ES-I3 (cell line): ENCODE data around the gene TARS2.
A peak's percentile ranks its signal among the peaks of the same experiment; 100 is the strongest.

Experiments used
- H3K36me3 ChIP-seq: 2 replicates; pipeline ENCODE4 v1.6.1; 2013; ENCODE audit warnings: mild to moderate bottlenecking, low read length, control low read depth, moderate library complexity; ENCODE audit not compliant: insufficient read depth
- H3K4me1 ChIP-seq: 2 replicates; pipeline ENCODE4 v1.6.1; 2013; ENCODE audit warnings: mild to moderate bottlenecking, control low read depth, low read length; ENCODE audit not compliant: insufficient read depth
- H3K9ac ChIP-seq: 2 replicates; pipeline ENCODE4 v1.6.1; 2013; ENCODE audit warnings: low read depth, mild to moderate bottlenecking, low read length, moderate library complexity
- H3K9me3 ChIP-seq: 2 replicates; pipeline ENCODE4 v1.6.1; 2013; ENCODE audit warnings: mild to moderate bottlenecking, low read length, moderate library complexity; ENCODE audit not compliant: control insufficient read depth, insufficient read depth

TARS2 gene

DNA sequence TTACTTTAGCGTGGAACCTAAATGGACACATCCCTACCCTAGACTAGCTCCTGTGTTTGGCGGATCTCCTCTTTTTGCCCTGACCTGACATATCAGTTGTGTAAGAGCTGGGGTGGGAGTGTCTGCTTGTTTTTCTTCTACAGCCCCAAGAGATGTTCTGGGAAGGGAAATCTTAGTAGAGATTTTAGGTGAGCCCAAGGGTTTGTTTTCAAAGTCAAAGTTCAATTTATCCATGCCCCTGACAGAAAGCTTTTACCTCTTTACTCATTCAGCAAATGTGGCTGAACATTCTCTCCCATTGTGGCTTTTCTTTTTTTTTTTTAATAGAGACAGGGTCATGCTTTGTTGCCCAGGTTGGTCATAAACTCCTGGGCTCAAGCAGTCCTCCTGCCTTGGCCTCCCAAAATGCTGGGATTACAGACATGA is 7.3 kb upstream of the TARS2 start:
- H3K4me1 ChIP-seq: no peaks in the 10 kb centered on the region
- no peaks in the 10 kb centered on the region for H3K36me3 ChIP-seq
- no peak overlapping the region for H3K9ac ChIP-seq
- no peaks in the 10 kb centered on the region for H3K9me3 ChIP-seq

DNA sequence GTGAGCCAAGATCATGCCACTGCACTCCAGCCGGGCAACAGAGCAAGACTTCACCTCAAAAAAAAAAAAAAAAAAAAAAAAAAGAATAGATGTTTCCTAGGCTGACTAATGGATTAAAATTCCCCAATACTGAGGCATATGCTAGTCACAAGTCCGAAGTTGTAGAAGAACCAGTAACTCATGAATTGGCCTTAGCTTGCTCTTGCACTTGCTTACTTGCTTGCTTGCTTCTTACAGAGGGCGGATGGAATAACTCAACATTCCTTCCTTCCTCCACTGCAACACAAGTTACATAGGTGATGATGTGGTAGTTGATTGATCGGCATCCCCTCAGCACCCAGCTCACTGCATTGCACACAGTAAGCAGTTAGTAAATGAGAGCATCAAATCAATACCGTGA is 2.8 kb upstream of the TARS2 start:
- peaks cover 9% of the 10 kb centered on the region for H3K36me3 ChIP-seq
- H3K4me1 ChIP-seq: no peaks in the 10 kb centered on the region
- H3K9me3 ChIP-seq: no peaks in the 10 kb centered on the region
- H3K9ac ChIP-seq: no peak overlapping the region

DNA sequence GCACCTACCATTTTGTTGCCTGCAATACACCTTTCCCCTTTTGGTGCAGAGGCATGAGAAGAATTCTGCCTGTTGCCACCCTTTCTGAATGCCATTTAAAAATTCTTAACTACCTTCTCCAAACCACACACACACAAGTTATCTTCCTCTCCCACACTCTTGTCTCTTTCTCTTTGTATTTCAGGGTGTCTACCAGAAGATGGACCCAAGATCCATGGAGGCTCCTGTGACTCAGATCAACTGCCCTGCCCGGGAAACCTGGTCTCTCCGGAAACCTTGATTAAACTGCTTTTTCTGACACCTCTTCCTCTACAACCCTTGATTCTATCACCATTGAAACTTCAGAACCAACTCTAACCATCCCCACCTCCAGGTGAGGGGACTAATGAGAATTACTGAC is 2.4 kb upstream of the TARS2 start:
- H3K9me3 ChIP-seq: no peaks in the 10 kb centered on the region
- peaks cover 9% of the 10 kb centered on the region for H3K36me3 ChIP-seq
- H3K4me1 ChIP-seq: no peaks in the 10 kb centered on the region
- no peak overlapping the region for H3K9ac ChIP-seq

DNA sequence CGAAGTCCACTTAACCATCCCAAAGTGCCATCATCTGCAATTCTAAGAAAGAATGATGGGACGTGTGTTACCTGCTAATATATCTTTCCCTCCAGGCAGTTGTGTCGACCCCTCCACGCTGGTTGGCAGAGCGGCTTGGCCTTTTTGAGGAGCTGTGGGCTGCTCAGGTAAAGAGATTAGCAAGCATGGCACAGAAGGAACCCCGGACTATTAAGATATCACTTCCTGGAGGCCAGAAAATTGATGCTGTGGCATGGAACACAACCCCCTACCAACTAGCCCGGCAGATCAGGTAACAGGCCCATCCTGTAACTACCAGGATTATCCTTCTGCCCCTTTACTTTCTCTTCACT is 520 bp downstream of the TARS2 start:
- Histone ChIP-seq H3K9ac (peak overlapping the region; percentile 68), H3K9me3 (no peaks in the 10 kb centered on the region), H3K36me3 (peaks cover 22% of the 10 kb centered on the region), H3K4me1 (no peaks in the 10 kb centered on the region)

DNA sequence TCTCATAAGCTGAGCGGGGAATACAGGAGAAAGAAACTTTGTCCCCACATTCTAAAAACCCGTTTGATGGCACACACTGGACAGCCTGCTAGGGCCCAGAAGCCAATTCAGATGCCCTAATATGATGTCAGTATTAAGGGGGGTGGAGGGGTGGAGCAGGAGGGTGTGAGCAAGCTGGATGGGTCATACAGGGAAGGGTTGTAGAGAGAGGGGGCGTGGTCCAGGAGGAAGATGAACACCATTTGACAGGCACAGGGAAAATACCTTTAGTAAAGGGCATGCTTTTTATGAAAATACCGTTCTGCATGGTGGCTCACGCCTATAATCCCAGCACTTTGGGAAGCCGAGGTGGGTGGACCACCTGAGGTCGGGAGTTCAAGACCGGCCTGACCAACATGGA is 6.0 kb downstream of the TARS2 start:
- H3K4me1 ChIP-seq: no peaks in the 10 kb centered on the region
- H3K36me3 ChIP-seq: peaks cover 29% of the 10 kb centered on the region
- no peaks in the 10 kb centered on the region for H3K9me3 ChIP-seq
- H3K9ac ChIP-seq: no peak overlapping the region

DNA sequence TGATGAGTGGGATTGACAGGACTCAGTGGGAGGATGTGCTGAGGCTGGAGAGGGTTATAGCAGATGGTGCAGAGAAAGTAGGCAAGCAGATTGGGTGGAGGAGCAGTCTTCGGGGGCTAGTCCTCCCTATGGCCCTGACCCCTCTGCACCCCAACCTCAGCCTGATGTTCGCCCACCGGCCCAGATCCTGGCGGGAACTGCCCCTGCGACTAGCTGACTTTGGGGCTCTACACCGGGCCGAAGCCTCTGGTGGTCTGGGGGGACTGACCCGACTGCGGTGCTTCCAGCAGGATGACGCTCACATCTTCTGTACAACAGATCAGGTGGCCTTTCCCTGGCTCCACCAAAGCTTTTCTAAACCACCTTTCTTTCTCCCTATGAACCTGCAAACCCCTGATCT is 11.1 kb downstream of the TARS2 start:
- no peak overlapping the region for H3K9ac ChIP-seq
- no peaks in the 10 kb centered on the region for H3K4me1 ChIP-seq
- H3K36me3 ChIP-seq: peaks cover 19% of the 10 kb centered on the region
- no peaks in the 10 kb centered on the region for H3K9me3 ChIP-seq

DNA sequence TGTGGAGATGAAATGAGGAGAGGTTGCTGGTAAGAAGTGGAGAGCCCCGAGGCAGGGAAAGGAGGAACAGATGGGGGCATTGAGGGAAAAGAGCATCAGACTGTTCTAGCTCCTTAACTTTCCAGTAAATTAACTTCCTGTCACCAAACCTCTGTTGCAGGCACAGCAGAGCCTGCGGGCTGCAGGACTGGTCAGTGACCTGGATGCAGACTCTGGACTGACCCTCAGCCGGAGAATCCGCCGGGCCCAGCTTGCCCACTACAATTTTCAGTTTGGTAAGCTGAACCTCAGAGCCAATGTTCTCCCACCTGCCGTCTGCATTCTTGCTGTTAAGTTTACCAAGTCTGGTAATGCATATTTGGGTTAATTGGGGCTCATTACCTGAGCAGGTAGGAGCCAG is 18.2 kb downstream of the TARS2 start:
- H3K9me3 ChIP-seq: no peaks in the 10 kb centered on the region
- H3K36me3 ChIP-seq: peaks cover 12% of the 10 kb centered on the region; the same call in 1 of the 2 replicates
- no peak overlapping the region for H3K9ac ChIP-seq
- H3K4me1 ChIP-seq: peaks cover 15% of the 10 kb centered on the region

DNA sequence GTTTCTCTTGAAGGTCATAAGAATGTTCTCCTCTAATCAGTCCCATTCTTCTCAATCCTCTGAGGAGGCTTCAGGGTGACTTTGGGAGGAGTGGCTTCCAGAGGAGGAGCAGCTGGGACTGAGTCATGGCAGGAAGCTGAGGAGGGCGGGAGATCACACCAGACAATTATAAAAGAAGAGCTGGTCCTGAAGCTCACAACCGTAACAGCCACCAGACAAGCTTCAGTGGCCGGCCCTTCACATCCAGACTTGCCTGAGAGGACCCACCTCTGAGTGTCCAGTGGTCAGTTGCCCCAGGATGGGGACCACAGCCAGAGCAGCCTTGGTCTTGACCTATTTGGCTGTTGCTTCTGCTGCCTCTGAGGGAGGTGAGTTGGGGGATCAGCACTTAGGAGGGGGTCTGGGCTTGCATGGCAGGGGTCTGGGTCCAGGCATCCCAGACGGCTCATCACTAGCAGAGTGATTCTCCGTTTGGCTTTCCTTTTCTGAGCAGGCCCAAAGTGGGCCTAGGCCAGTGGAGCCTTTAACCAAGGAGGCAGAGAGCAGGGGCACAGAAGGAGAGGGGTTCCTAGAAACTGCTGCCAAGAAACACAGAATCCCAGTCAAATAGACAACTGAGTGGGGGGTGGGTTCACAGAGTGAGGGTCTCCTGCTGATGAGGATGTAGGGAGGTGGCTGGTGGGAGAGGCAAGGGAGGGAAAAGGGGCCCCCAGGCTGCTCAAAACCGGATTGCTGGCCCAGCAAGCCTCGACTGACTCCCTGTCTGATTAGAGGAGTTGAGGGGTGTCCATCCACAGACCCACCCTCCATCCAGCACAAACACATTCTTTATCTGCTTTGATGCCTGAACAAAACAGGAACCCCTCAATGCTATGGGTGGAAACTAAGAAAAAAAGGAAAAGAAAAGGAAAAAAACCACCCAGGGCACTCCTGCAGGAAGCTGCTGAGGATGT is 21.0 kb downstream of the TARS2 start, which contains the start of gene ECM1:
Gene ECM1, plus strand, starts transcription at position 198 of the 953 bp plus-strand sequence. Its CDS starts 101 bp downstream, at position 299.
- Histone ChIP-seq H3K9me3 (no peaks in the 10 kb centered on the region), H3K9ac (no peak within 1 kb of the TSS; the same call in 1 of the 2 replicates), H3K36me3 (peaks cover 8% of the 10 kb centered on the region; the same call in 1 of the 2 replicates), H3K4me1 (peaks cover 15% of the 10 kb centered on the region)

DNA sequence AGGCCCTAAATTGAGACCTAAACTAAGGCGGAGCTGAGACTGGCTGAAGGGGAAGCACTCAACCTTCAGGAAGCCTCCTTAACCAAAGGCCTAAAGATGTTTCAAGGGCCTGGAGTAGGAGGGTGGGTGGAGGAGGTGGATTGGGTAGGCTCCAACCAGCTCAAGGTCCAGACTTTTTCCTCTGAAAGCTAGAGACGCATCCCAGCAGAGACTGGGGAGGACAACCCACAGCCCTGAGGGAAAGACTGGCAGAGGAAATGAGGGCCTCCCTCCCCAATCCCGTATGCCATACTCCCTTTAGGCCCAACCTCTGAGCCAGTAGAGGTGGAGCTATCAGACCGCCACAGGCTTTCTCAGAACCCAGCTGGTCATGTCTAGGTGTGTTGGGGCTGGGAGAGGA is 21.8 kb downstream of the TARS2 start:
- Histone ChIP-seq H3K4me1 (peaks cover 15% of the 10 kb centered on the region), H3K9me3 (no peaks in the 10 kb centered on the region), H3K36me3 (peaks cover 8% of the 10 kb centered on the region; the same call in 1 of the 2 replicates), H3K9ac (no peak overlapping the region)

DNA sequence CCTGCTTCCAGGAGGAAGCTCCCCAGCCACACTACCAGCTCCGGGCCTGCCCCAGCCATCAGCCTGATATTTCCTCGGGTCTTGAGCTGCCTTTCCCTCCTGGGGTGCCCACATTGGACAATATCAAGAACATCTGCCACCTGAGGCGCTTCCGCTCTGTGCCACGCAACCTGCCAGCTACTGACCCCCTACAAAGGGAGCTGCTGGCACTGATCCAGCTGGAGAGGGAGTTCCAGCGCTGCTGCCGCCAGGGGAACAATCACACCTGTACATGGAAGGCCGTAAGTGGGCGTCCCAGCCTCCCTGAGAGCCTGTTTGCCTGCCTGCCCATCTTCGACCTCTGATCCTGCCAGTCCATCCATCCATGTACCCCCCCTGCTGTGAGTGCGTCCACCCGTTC is 24.3 kb downstream of the TARS2 start:
- H3K9me3 ChIP-seq: no peaks in the 10 kb centered on the region
- H3K36me3 ChIP-seq: no peaks in the 10 kb centered on the region
- peaks cover 15% of the 10 kb centered on the region for H3K4me1 ChIP-seq
- H3K9ac ChIP-seq: no peak overlapping the region

DNA sequence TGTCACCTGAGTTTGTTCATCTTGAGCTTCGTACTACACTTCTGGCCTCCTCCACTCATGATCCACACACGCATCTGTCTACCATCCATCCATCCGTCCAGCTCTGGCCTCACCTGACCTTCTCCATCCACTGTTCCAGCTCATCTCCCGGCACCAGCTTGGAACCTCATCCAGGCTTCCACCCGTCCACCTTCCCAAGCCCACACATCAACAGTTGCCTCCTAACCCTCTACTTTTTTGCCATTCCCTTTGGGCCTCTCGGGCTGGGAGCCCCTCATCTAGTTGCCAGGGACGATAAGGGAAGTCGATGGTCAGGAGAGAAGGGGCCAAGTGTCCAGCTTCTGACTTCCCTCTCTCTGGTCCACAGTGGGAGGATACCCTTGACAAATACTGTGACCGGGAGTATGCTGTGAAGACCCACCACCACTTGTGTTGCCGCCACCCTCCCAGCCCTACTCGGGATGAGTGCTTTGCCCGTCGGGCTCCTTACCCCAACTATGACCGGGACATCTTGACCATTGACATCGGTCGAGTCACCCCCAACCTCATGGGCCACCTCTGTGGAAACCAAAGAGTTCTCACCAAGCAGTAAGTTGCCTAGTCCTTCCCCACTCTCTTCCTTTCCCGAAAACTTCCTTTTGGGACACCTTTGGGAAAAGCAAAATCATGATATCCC is 24.9 kb downstream of the TARS2 start:
- Histone ChIP-seq H3K36me3 (no peaks in the 10 kb centered on the region), H3K4me1 (peaks cover 15% of the 10 kb centered on the region)

DNA sequence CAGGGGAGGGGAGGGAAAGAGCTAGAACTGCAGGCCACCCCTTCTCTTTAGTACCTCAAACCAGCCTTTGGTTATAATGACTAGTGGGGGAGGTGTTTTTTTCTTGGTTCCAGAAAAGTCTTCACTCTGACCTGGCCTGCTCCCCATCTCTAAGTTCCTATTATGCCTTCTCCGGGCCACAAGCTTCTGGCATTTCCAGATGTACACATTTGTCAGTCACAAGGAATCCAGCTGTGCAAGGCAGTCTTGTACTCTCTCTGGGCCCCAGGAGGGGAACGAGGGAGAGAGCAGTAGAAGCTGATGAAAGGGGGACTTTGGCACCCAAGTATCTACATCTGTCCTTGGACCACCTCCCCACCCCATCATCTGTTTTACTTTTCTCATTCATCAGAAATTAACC is 25.6 kb downstream of the TARS2 start:
- H3K4me1 ChIP-seq: peaks cover 10% of the 10 kb centered on the region; the same call in 1 of the 2 replicates
- H3K9me3 ChIP-seq: no peaks in the 10 kb centered on the region
- H3K36me3 ChIP-seq: no peaks in the 10 kb centered on the region
- H3K9ac ChIP-seq: no peak overlapping the region

More for the DNA sequence above, 24.9 kb downstream of the TARS2 start:
- H3K9ac ChIP-seq: no peak overlapping the region
- H3K9me3 ChIP-seq: no peaks in the 10 kb centered on the region

DNA sequence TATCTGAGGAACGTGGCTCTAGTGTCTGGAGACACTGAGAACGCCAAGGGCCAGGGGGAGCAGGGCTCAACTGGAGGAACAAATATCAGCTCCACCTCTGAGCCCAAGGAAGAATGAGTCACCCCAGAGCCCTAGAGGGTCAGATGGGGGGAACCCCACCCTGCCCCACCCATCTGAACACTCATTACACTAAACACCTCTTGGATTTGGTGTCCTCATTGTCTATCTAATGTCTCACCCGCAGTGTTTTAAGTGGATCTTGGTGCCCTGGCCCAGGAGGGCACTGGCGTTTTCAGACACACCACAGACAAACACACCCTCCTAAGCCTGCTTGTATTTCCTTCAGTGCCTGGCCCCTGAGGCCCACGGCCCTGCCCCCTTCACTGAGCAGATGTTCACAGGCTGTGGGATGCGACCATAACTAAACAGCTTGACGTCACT is 26.2 kb downstream of the TARS2 start:
- Histone ChIP-seq H3K4me1 (peaks cover 6% of the 10 kb centered on the region; the same call in 1 of the 2 replicates), H3K9me3 (no peaks in the 10 kb centered on the region), H3K9ac (no peak overlapping the region), H3K36me3 (no peaks in the 10 kb centered on the region)

DNA sequence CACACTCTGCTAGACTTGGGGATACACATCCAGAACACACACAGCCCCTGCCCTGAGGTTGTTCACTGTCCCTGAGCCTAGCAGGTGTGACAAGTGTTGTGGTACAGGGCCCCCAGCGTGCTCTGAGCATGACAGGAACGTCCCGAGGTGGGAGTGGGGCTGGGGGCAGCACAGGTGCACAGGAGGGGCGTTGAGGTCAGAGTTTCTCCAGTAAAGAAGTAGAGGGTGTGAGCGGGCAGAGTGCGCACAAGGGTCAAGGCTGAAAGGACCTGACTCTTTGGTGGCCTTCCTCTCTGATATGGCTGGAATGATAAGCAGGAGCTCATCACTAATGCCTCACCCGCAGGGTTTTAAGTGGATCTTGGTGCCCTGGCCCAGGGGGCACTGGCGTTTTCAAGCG is 27.0 kb downstream of the TARS2 start:
- Histone ChIP-seq H3K9me3 (no peaks in the 10 kb centered on the region), H3K4me1 (no peaks in the 10 kb centered on the region), H3K9ac (no peak overlapping the region), H3K36me3 (no peaks in the 10 kb centered on the region)
